GM10266 (cell line): ENCODE results near the gene THRB.

Source experiments
- DNase-seq: peaks from one replicate; pipeline ENCODE4 v3.0.0; 2012; ENCODE audit errors: extremely low spot score
- CTCF ChIP-seq: IDR thresholded peaks from 2 replicates; pipeline ENCODE4 v1.5.1; 2012; ENCODE audit warnings: mild to moderate bottlenecking, low read depth; ENCODE audit not compliant: control insufficient read depth, insufficient read depth; ENCODE audit errors: missing control alignments

Gene THRB

GRCh38 chr3:24359102-24359501, 135.5 kb downstream of the THRB start:
- TF ChIP-seq CTCF: no peak
- no peak for DNase-seq

GRCh38 chr3:24357635-24358034, 137.0 kb downstream of the THRB start:
- DNase-seq: no peak
- no peak for TF ChIP-seq CTCF

- no peak for DNase-seq
- no peak for TF ChIP-seq CTCF
These were observed 138.8 kb downstream of the THRB start for GRCh38 chr3:24355806-24356205.

GRCh38 chr3:24354230-24354629, 140.4 kb downstream of the THRB start:
- DNase-seq: no peak
- no peak for TF ChIP-seq CTCF

GRCh38 chr3:24352893-24353553, 141.6 kb downstream of the THRB start:
- TF ChIP-seq CTCF: no peak
- DNase-seq: no peak

- no peak for DNase-seq
- TF ChIP-seq CTCF: no peak
These were observed 142.7 kb downstream of the THRB start for GRCh38 chr3:24351779-24352469.

GRCh38 chr3:24349367-24350019, 145.2 kb downstream of the THRB start:
- no peak for DNase-seq
- no peak for TF ChIP-seq CTCF
